Esophagus squamous epithelium (tissue), 5 donors: ENCODE results near the gene CHST3. TPM values are rescaled to one million over a fixed set of nuclear protein-coding genes. Genes with fewer than 3 reads are reported as not detected.
A peak's percentile ranks its signal among the peaks of the same experiment; 100 is the strongest.

ENCODE experiments used
- DNase-seq: peaks from one replicate; lab custom pipeline; 2025; lab: John Stamatoyannopoulos, UW
- H3K27ac ChIP-seq, 4 donors: fragments of 200-600 bp; sonication (generic); one replicate each; pipeline ENCODE4 v1.5.1; 2016 to 2019; ENCODE audit warnings: mild to moderate bottlenecking in 1 of 4
- H3K27me3 ChIP-seq, 4 donors: fragments of 200-600 bp; sonication (generic); 1 replicate in 3 of 4; 2 replicates in 1 of 4; pipeline versions ENCODE4 v1.5.1 to v1.6.0; 2017 to 2021; ENCODE audit warnings: antibody characterized with exemption in 1 of 4
- H3K36me3 ChIP-seq, 3 donors: fragments of 200-600 bp; sonication (generic); one replicate each; pipeline ENCODE4 v1.5.1; 2016 to 2019
- H3K4me1 ChIP-seq, 3 donors: fragments of 200-600 bp; sonication (generic); one replicate each; pipeline ENCODE4 v1.5.1; 2017 to 2019
- H3K4me3 ChIP-seq, 4 donors: fragments of 200-600 bp; sonication (generic); 1 replicate in 3 of 4; 2 replicates in 1 of 4; pipeline ENCODE4 v1.5.1; 2016 to 2019; ENCODE audit warnings: mild to moderate bottlenecking in 2 of 4, moderate library complexity in 1 of 4
- H3K9me3 ChIP-seq, 3 donors: fragments of 200-600 bp; sonication (generic); one replicate each; pipeline ENCODE4 v1.5.1; 2016 to 2019
- CTCF ChIP-seq, 6 experiments: fragments of 450-650 bp in 4 of 6; fragments of 200-600 bp in 2 of 6; sonication (generic) in 2 of 6; IDR thresholded peaks; one replicate each; pipeline ENCODE4 v1.5.1; 2016 to 2019; ENCODE audit warnings: antibody characterized with exemption in 6 of 6, mild to moderate bottlenecking in 4 of 6, moderate library complexity in 4 of 6
- POLR2A ChIP-seq, 4 donors: fragments of 450-650 bp; IDR thresholded peaks; one replicate each; pipeline ENCODE4 v1.6.1; 2017; ENCODE audit warnings: antibody characterized with exemption in 4 of 4, mild to moderate bottlenecking in 4 of 4, moderate library complexity in 3 of 4
- WGBS, 2 donors: methylation state at CpG; one replicate each; pipeline ENCODE4 v1.1.5; 2018; 5-methylcytosine and 5-hydroxymethylcytosine counted together
- intact Hi-C: fragments of 100-400 bp; cut with DNase I; formaldehyde crosslinking; loops from one replicate; pipeline ENCODE4 v1.15.0; 2022
- total RNA-seq, 4 donors: library from RNA; depleted of rRNA; stranded (reverse); fragments of >200 nt; gene quantifications; one replicate each; pipeline ENCODE4 v1.1.0, GENCODE V29; 2016
- donor health status: DM: yes; HTN: yes; CAD: no.

CHST3 gene
- total RNA-seq, 4 donors from 2014 or later: 5.3 to 15.4 (median 9.6) TPM

GRCh38 chr10:72014785-72015480 is 50.7 kb downstream of the CHST3 start:
- DNase-seq: no peak
- no peak for TF ChIP-seq POLR2A (IDR thresholded peaks at IDR 0.05)
- TF ChIP-seq CTCF (IDR thresholded peaks at IDR 0.05): no peak
- WGBS, 2 donors: 88 to 93% methylated on average over 7 to 8 of the region's 10 CpGs
- Histone ChIP-seq H3K9me3 (no peaks in the 10 kb centered on the region), H3K27ac (peak overlapping the region in 1 of 4 donors; percentile 46), H3K4me3 (no peak overlapping the region), H3K36me3 (peaks cover 0 to 5% (median 0%) of the 10 kb centered on the region in 3 donors), H3K27me3 (no peaks in the 10 kb centered on the region), H3K4me1 (peaks cover 5 to 42% (median 21%) of the 10 kb centered on the region in 3 donors)
- intact Hi-C loops: no loop called here

GRCh38 chr10:72015841-72016240 is 51.6 kb downstream of the CHST3 start:
- no peak overlapping the region for H3K27ac ChIP-seq
- no peaks in the 10 kb centered on the region for H3K9me3 ChIP-seq
- no peak for TF ChIP-seq POLR2A (IDR thresholded peaks at IDR 0.05)
- no peak for DNase-seq
- H3K4me3 ChIP-seq: no peak overlapping the region
- peaks cover 0 to 35% (median 13%) of the 10 kb centered on the region in 3 donors for H3K4me1 ChIP-seq
- H3K36me3 ChIP-seq: peaks cover 0 to 5% (median 0%) of the 10 kb centered on the region in 3 donors
- no peaks in the 10 kb centered on the region for H3K27me3 ChIP-seq
- WGBS, 2 donors: 79 to 83% methylated on average over 7 to 8 of the region's 8 CpGs
- intact Hi-C loops: no loop called here

- intact Hi-C loops: no loop called here
- Histone ChIP-seq H3K27me3 (no peaks in the 10 kb centered on the region), H3K4me3 (no peak overlapping the region), H3K36me3 (no peaks in the 10 kb centered on the region), H3K9me3 (no peaks in the 10 kb centered on the region), H3K27ac (peak overlapping the region in 3 of 4 donors; percentile 30 to 39 (median 34)), H3K4me1 (peaks cover 0 to 39% (median 11%) of the 10 kb centered on the region in 3 donors)
- no peak for TF ChIP-seq CTCF (IDR thresholded peaks at IDR 0.05)
- 54 to 73% methylated on average over 4 to 10 of the region's 13 CpGs for WGBS, 2 donors
- no peak for DNase-seq
Measured at GRCh38 chr10:72016608-72017300, 52.6 kb downstream of the CHST3 start.

- no peak for TF ChIP-seq CTCF (IDR thresholded peaks at IDR 0.05)
- TF ChIP-seq POLR2A (IDR thresholded peaks at IDR 0.05): no peak
- H3K27ac ChIP-seq: no peak overlapping the region
- 79 to 85% methylated on average over 11 of the region's 11 CpGs for WGBS, 2 donors
- intact Hi-C loops: no loop called here
- H3K9me3 ChIP-seq: no peaks in the 10 kb centered on the region
- no peak overlapping the region for H3K4me3 ChIP-seq
- H3K4me1 ChIP-seq: peaks cover 0 to 42% (median 11%) of the 10 kb centered on the region in 3 donors
- DNase-seq: no peak
- no peaks in the 10 kb centered on the region for H3K27me3 ChIP-seq
- no peaks in the 10 kb centered on the region for H3K36me3 ChIP-seq
Measured at GRCh38 chr10:72019085-72019876, 55.1 kb downstream of the CHST3 start.

GRCh38 chr10:72020914-72021809 is 57.0 kb downstream of the CHST3 start:
- no peaks in the 10 kb centered on the region for H3K9me3 ChIP-seq
- intact Hi-C loops: no loop called here
- no peaks in the 10 kb centered on the region for H3K27me3 ChIP-seq
- H3K4me1 ChIP-seq: peaks cover 0 to 37% (median 11%) of the 10 kb centered on the region in 3 donors
- no peak overlapping the region for H3K27ac ChIP-seq
- 74 to 75% methylated on average over 9 of the region's 9 CpGs for WGBS, 2 donors
- DNase-seq: no peak
- no peaks in the 10 kb centered on the region for H3K36me3 ChIP-seq
- TF ChIP-seq POLR2A (IDR thresholded peaks at IDR 0.05) (no peak), CTCF (IDR thresholded peaks at IDR 0.05) (no peak)
- H3K4me3 ChIP-seq: no peak overlapping the region
